ENCODE data around the gene RPL22. TPM values are rescaled to one million over a fixed set of nuclear protein-coding genes. Genes with fewer than 3 reads are reported as not detected.

The RPL22 gene
- polyA plus RNA-seq: 209 to 421 TPM (median 239 TPM) in 3 replicates
- 511 TPM for polyA plus RNA-seq (2011; ENCODE audit: low read depth)
- polyA plus RNA-seq (2011; cell fraction: cytosol; rRNA removed): 250 and 473 TPM in 2 replicates
- 68.6 and 124 TPM in 2 replicates for polyA plus RNA-seq (2011; cell fraction: nucleus; rRNA removed)
- polyA plus RNA-seq (2012; ENCODE audit: low replicate concordance): 715 and 1,079 TPM in 2 replicates
- 8.1 to 53.0 TPM (median 29.8 TPM) in 3 replicates for polyA minus RNA-seq
- polyA minus RNA-seq (2011; cell fraction: cytosol; rRNA and poly(A)+ RNA removed): 54.1 TPM
- 12.8 and 21.7 TPM in 2 replicates for polyA minus RNA-seq (2011; cell fraction: nucleus; rRNA and poly(A)+ RNA removed)

GRCh38 chr1:6199298-6200187 lies at the start of gene RPL22:
RPL22 (minus strand) TSS chr1:6199595; CDS start chr1:6199573, 22 bp downstream.
- H3K79me2 ChIP-seq (ENCODE audit: control insufficient read depth, insufficient read depth, low read length): peaks cover 46% of the 10 kb centered on the region
- H3K9me1 ChIP-seq (ENCODE audit: control insufficient read depth, extremely low read depth, insufficient read depth, low read length): peaks cover 3% of the 10 kb centered on the region
- H3K4me3 ChIP-seq (ENCODE audit: control insufficient read depth in 2 of 3, extremely low read depth in 1 of 3, insufficient read depth in 2 of 3, low read depth in 1 of 3, low read length in 3 of 3): peak within 1 kb of the TSS; percentile 93 to 99 (median 98)

GRCh38 chr1:6248161-6248776 lies 48.9 kb upstream of the RPL22 start:
- TF ChIP-seq CTCF (optimal IDR thresholded peaks at IDR 0.05 in 1 of 3, IDR thresholded peaks at IDR 0.05 in 1 of 3, conservative IDR thresholded peaks at IDR 0.05 in 1 of 3; ENCODE audit: extremely low read depth in 1 of 3, insufficient read depth in 2 of 3, low read length in 3 of 3) (no peak), EZH2 (IDR thresholded peaks at IDR 0.05; ENCODE audit: low read length) (no peak)
- Histone ChIP-seq H3K4me3 (ENCODE audit: control insufficient read depth in 2 of 3, extremely low read depth in 1 of 3, insufficient read depth in 2 of 3, low read depth in 1 of 3, low read length in 3 of 3) (no peak overlapping the region), H2AFZ (ENCODE audit: control insufficient read depth, low read length) (no peak overlapping the region), H3K4me2 (ENCODE audit: control insufficient read depth, extremely low read depth, insufficient read depth, low read depth, low read length) (no peak overlapping the region), H3K27ac (ENCODE audit: control insufficient read depth, insufficient read depth, low read length) (no peak overlapping the region), H3K9me3 (ENCODE audit: control insufficient read depth, low read depth, low read length) (no peaks in the 10 kb centered on the region), H3K79me2 (ENCODE audit: control insufficient read depth, insufficient read depth, low read length) (no peaks in the 10 kb centered on the region), H3K4me1 (ENCODE audit: control insufficient read depth, extremely low read depth, insufficient read depth, low read length) (peaks cover 9% of the 10 kb centered on the region), H3K27me3 (ENCODE audit: control insufficient read depth, extremely low read depth, insufficient read depth, low read length) (peaks cover 32% of the 10 kb centered on the region), H3K9me1 (ENCODE audit: control insufficient read depth, extremely low read depth, insufficient read depth, low read length) (no peaks in the 10 kb centered on the region), H3K9ac (ENCODE audit: control insufficient read depth, extremely low read depth, insufficient read depth, low read length) (no peak overlapping the region), H3K36me3 (ENCODE audit: control insufficient read depth in 2 of 2, extremely low read depth in 1 of 2, insufficient read depth in 2 of 2, low read length in 2 of 2) (peaks cover 0 to under 1% of the 10 kb centered on the region in 2 experiments), H4K20me1 (ENCODE audit: control insufficient read depth, extremely low read depth, insufficient read depth, low read length) (peaks cover 9% of the 10 kb centered on the region)
- dilution Hi-C loops (cut with MboI; ENCODE audit: extremely low pct_ligation_motif_present, low sequenced_read_pairs): no loop called here
- FAIRE-seq (no peak), DNase-seq (ENCODE audit: low read depth, low spot score) (no peak)

More at GRCh38 chr1:6199298-6200187, at the start of gene RPL22:
- H2AFZ ChIP-seq (ENCODE audit: control insufficient read depth, low read length): peak within 1 kb of the TSS; percentile 80
- H3K27ac ChIP-seq (ENCODE audit: control insufficient read depth, insufficient read depth, low read length): peak within 1 kb of the TSS; percentile 93
- FAIRE-seq (peak; percentile 73), DNase-seq (ENCODE audit: low read depth, low spot score) (peak; percentile 87)
- peak within 1 kb of the TSS; percentile 99 for H3K9ac ChIP-seq (ENCODE audit: control insufficient read depth, extremely low read depth, insufficient read depth, low read length)
- H3K9me3 ChIP-seq (ENCODE audit: control insufficient read depth, low read depth, low read length): no peaks in the 10 kb centered on the region
- peaks cover 14 to 16% of the 10 kb centered on the region in 2 experiments for H3K36me3 ChIP-seq (ENCODE audit: control insufficient read depth in 2 of 2, extremely low read depth in 1 of 2, insufficient read depth in 2 of 2, low read length in 2 of 2)
- dilution Hi-C loops (cut with MboI; ENCODE audit: extremely low pct_ligation_motif_present, low sequenced_read_pairs): no loop called here
- peaks cover 7% of the 10 kb centered on the region for H4K20me1 ChIP-seq (ENCODE audit: control insufficient read depth, extremely low read depth, insufficient read depth, low read length)
- H3K4me1 ChIP-seq (ENCODE audit: control insufficient read depth, extremely low read depth, insufficient read depth, low read length): peaks cover 19% of the 10 kb centered on the region
- no peaks in the 10 kb centered on the region for H3K27me3 ChIP-seq (ENCODE audit: control insufficient read depth, extremely low read depth, insufficient read depth, low read length)
- TF ChIP-seq EZH2 (IDR thresholded peaks at IDR 0.05; ENCODE audit: low read length) (no peak), CTCF (optimal IDR thresholded peaks at IDR 0.05 in 1 of 3, IDR thresholded peaks at IDR 0.05 in 1 of 3, conservative IDR thresholded peaks at IDR 0.05 in 1 of 3; ENCODE audit: extremely low read depth in 1 of 3, insufficient read depth in 2 of 3, low read length in 3 of 3) (no peak)
- H3K4me2 ChIP-seq (ENCODE audit: control insufficient read depth, extremely low read depth, insufficient read depth, low read depth, low read length): peak within 1 kb of the TSS; percentile 97

Measured in keratinocyte (primary cell).